ENCODE measurements around the gene TPGS2.
"Not testable (repeated sequence)": the region's sequence is repeated elsewhere in the genome, so short reads cannot be mapped to it uniquely, and the experiment has no call there.

The TPGS2 gene

DNA sequence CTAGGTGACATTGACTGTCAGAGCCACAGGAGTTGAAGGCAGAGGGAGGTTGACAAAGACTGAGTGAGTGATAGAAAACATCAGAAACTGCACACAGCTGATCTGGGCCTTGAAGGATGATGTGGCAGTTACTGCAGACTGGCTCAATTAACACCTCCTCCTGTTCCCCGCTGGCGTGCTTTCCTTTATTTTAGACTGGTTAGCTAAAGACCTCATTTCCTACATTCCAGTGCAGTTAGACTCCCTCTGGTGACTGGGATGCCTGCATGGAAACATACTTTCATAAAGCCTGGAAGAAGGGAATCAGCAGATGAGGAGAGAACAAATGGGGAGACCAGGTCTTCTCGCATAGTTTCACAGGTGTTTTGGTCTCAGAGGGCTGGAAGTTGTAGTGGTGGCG, 7.1 kb downstream of the TPGS2 start:
- DNase-seq (ENCODE audit: low spot score) = peak; percentile 8

- DNase-seq (ENCODE audit: low spot score) = no peak
These were observed 9.2 kb downstream of the TPGS2 start for GRCh38 chr18:36819621-36820020.

- no peak for DNase-seq (ENCODE audit: low spot score)
These were observed 10.2 kb downstream of the TPGS2 start for GRCh38 chr18:36818652-36819051.

- no peak for DNase-seq (ENCODE audit: low spot score)
These were observed 11.8 kb downstream of the TPGS2 start for GRCh38 chr18:36817039-36817438.

DNA sequence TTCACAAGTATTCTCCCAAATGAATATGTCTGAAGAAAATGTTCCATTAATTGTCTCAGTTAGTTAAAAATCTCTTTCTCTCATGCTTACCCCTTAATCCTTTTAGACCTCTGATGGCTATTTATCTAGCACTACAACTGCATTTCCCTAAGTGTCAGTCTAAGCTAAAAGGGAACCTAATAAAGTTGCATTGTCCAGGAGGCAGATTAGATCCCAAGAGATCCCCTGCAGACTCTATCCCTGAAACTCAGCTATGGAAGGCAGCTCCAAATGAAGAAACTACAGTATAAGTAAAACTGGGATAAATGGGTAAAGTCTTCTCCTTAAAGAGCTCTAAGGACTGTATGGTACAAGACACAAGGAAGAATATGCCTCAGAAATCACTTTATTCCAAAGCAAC, 12.7 kb downstream of the TPGS2 start:
- DNase-seq (ENCODE audit: low spot score) = not testable (repeated sequence)

- no peak for DNase-seq (ENCODE audit: low spot score)
These were observed 13.8 kb downstream of the TPGS2 start for GRCh38 chr18:36814994-36815393.

DNA sequence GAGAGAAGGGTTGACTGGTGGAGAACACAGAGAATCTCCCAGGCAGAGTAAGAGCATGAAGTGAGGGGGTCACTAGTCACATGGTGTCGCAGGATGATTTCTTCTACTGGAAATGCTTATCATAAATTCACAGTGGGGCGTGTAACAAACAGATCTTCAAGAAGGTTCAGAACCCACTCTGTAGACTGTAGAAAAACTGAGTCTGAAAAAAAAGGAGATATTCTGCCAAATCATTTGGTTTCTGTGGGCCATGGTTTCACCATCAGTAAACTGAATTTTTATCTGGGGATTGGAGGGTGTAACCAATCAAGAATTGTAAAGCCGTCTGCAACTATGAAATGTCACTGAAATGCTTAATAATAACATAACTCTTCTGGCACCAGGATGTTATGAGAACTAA, 15.0 kb downstream of the TPGS2 start:
- no peak for DNase-seq (ENCODE audit: low spot score)

DNA sequence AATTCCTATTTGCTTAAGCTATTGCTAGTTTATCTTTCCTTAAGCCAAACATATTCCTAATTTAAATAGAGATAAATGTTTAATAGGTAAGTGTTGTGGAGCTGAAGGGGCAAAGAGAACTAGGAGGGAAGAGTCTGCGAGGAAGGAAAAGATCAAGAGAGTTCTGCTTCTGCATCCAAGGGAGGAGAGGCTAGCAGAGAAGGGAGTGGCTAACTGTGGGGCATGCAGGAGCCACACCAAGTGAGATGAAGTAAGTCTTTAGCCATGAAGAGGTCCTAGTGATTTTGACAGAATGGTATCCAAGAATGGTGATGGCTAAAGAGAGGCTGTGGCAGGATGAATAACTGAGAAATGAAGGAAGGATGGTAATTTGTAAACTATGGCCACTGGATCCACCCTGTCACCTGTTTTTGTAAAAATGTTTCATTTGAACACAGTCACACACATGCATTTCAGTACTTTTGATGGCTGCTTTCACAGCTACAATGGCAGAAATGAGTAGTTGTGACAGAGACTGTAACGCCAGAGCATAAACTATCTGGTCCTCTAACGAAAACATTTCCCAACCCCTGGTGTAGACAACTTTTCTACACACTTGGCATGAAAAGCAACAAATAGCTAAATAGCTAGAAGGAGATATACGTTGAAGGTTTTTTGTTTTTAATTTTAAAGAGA, 15.6 kb downstream of the TPGS2 start:
- DNase-seq (ENCODE audit: low spot score) = no peak

DNA sequence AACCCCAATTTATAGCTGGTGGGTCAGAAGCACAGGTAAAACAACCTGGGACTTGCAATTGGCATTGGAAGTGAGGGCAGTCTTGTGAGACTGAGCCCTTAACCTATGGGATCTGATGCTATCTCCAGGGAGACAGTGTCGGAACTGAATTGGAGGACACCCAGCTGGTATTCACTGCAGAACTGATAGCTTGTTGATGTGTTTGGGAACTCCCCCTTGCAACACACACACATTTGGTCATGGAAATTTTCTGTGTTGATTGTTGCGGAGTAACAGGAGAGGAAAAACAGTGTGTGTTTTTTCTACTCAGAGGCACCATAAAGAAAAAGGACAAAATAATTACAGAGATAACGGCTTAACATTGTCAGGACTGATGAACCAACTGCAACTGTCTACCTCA, 16.1 kb downstream of the TPGS2 start:
- DNase-seq (ENCODE audit: low spot score) = no peak

DNA sequence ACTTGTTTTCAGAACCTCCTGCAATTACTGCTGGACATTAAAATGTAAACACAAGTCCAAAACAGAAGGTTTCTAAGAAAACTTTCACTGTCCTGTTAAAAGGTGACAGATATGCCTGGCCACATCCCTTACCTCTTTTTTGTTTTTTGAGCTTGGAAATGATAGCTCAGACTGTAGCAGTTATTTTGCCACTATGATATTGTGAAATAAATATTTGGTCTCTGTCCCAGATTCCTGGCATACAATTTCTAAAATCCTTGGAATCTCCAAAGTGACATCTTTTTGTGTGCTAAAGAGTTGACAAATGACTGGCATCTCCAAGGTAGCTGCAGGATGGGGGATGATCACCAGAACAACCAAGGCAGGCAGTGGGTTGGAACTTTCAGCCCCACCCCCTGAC, 16.8 kb downstream of the TPGS2 start:
- no peak for DNase-seq (ENCODE audit: low spot score)

GRCh38 chr18:36811430-36811829, 17.4 kb downstream of the TPGS2 start:
- DNase-seq (ENCODE audit: low spot score) = peak; percentile 40

DNA sequence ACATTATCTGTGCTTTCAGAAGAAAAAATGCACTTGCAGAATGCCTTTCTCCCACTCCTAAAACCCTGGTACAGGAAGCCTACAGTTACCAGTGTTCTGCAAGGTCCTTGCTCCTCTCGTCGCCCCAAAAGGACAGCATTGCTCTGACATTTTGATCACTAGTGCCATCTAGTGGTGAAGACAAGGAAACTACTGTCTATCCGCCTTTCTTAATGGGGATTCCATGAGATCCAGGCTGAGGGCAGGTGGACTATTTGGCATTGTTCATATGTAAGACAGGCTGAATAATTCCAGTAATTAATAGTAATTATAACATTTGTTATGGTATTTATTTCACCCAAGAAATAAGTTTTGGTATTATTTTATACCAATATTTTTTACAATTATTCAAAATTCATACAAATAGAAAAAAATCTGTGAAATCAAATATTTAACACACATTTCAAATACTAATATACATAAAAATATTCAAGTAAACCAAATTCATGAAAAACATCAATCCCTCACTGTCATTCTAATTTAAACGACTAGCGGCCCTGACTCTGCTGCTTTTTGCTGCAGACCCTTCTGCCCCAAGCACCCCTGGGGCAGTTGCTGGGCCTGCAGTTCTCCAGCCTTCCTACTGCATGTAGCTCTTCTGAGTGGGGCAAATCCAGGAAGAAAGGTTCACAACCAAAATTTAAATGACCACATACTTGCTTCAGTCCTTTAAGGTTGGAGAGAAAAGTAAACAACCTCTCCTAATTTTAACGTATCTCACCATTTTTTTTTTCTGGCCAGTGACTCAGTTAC, 19.0 kb downstream of the TPGS2 start:
- peak; percentile 63 for DNase-seq (ENCODE audit: low spot score)

DNA sequence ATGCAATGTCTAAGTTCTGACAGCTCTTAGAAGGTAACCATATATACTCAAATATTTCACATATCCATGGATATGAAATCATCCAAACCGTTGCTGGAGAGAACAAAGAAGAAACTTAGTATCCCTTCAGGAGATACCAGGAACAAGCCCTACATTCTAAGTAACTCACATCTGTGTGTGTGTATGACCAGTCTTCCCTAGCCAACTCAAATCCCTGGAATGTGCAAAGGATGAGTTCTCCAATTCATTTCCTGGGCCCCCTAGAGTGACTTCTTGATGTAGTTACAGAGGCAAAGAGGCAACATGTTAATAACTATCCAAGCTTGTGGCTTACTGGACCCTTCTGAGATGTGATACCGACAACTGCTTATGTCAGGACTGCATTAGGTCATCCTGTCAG, 20.1 kb downstream of the TPGS2 start:
- DNase-seq (ENCODE audit: low spot score) = no peak

GRCh38 chr18:36805105-36805504, 23.7 kb downstream of the TPGS2 start:
- no peak for DNase-seq (ENCODE audit: low spot score)

- DNase-seq (ENCODE audit: low spot score) = no peak
These were observed 29.9 kb downstream of the TPGS2 start for GRCh38 chr18:36798738-36799473.

GRCh38 chr18:36792634-36793283, 36.0 kb downstream of the TPGS2 start:
- no peak for DNase-seq (ENCODE audit: low spot score)

- no peak for DNase-seq (ENCODE audit: low spot score)
These were observed 42.1 kb downstream of the TPGS2 start for GRCh38 chr18:36786686-36787085.

DNA sequence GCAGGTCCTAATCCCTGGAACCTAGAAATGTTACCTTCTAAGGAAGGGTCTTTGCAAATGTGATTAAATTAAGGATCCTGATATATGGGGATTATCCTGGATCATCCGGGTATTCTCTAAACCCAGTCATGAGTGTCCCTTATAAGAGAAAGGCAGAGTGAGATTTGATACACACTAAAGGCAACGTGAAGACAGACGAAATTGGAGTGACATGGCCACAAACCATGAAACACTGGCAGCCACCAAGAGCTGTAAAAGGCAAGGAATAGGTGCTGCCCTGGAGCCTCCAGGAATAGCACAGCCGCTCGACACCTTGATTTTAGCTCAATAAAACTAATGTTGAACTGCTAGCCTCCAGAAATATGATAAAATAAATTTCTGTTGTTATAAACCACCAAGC, 45.0 kb downstream of the TPGS2 start:
- DNase-seq (ENCODE audit: low spot score) = no peak

- DNase-seq (ENCODE audit: low spot score) = no peak
These were observed 46.1 kb downstream of the TPGS2 start for GRCh38 chr18:36782710-36783109.

DNA sequence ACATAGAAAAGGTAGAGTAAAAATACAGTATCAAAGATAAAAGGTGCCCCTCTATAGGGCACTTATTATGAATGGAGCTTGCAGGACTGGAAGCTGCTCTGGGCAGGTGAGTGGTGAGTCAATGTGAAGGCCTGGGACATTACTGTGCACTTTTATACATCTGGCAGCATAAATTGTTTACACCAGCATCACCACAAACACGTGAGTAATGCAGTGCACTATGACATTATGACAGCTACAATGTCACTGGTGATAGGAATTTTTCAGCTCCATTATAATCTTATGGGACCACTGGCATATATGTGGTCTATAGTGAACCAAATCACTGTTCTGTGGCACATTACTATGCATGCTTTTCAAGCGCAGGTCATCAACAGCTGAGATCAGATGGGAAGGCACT, 48.1 kb downstream of the TPGS2 start:
- DNase-seq (ENCODE audit: low spot score) = no peak

DNA sequence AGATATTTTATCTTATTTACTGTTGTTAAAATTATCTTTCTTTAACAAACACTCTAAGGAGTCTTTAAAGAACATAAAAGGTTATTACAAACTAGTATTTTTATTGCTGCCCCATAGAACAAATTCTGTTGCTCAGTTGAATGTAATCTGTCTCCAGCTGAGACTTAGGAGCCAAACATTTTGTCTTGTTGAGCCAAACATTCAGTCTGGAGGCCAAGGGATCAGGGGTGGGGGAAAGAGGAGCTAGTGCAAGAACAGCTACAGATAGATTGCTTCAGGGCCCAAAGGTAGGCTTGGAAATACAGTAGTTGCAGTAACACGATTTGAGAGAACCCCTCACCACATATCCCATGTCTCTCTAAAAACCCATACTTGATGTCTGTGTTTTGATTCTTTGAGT, 51.2 kb downstream of the TPGS2 start:
- no peak for DNase-seq (ENCODE audit: low spot score)

GRCh38 chr18:36776650-36777049, 52.2 kb downstream of the TPGS2 start:
- no peak for DNase-seq (ENCODE audit: low spot score)

- DNase-seq (ENCODE audit: low spot score) = no peak
These were observed 53.4 kb downstream of the TPGS2 start for GRCh38 chr18:36775396-36775795.

All from putamen (tissue), 1 donor.